ENCODE data around the gene HOXC5. TPM values are rescaled to one million over a fixed set of nuclear protein-coding genes. Genes with fewer than 3 reads are reported as not detected.

Gene HOXC5
- total and polyA plus RNA-seq, 2 donors (not counting 1 experiment from before 2014, with no cell fraction given): not detected

DNA sequence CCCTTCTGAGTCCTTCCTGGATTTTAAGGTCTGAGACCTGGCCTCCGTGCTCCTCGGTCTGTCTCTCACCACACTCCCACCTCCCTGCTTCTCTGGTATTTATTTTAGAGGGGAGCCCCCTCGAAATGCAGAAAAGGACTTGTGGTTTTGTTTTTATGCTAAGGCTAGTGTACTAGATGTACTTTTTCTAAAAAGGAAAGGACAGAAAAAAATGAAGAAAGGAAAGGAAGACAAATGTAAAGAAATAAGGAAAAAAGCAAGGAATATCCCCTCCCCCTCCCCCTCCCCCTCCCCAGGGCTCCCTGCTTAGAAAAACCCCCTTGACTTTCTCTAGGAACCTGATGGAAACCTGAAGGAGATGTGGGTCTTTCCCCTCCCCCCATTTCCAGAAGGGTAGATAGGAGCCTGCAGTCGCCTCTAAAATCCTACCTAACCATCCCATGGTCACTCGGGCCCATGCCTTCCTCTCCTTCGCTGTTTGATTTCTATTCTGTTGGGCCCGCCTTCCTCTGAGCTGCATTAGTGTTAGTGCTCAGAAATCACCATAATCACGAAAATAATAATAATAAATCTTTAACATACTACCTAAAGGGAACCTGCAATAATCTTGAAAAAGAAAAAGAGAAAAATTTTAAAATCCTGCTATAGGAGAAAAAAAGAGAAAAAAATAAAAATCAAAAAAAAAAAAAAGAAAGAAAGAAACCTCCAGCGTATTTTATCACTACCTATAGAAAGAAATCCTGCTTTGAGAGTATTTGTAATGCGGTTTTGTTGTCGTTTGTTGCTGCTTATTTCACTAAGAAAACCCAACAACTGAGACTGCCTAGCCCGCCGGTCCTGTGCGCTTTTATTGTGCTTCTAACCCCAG is 21.0 kb upstream of the HOXC5 start:
- WGBS (ENCODE audit: insufficient coverage): 60% methylated on average over 1 of the region's 14 CpGs
- H2AFZ ChIP-seq (ENCODE audit: insufficient read depth, low read depth, low read length, poor library complexity, severe bottlenecking): no peak overlapping the region
- no peak overlapping the region for H3K4me2 ChIP-seq (replicated peaks; ENCODE audit: low read depth, low read length, poor library complexity, severe bottlenecking)
- H3K36me3 ChIP-seq (replicated peaks in 1 of 2; ENCODE audit: control extremely low read depth in 1 of 2, control insufficient read depth in 1 of 2, extremely low read depth in 1 of 2, insufficient read depth in 2 of 2, low read length in 1 of 2): no peaks in the 10 kb centered on the region
- no peak for DNase-seq
- ATAC-seq (ENCODE audit: low read depth): no peak
- Mint-ChIP-seq H3K9me3 (ENCODE audit: insufficient read depth) (no peaks in the 10 kb centered on the region), H3K27me3 (peaks cover 72% of the 10 kb centered on the region), H3K4me3 (no peak overlapping the region), H3K27ac (no peak overlapping the region), H3K4me1 (peaks cover 26% of the 10 kb centered on the region)
- ChIA-PET CTCF (interaction anchor here (0.7 to 2.4 kb wide), 7 partner anchors 21 to 416 kb away, joined by 3 to 10 read pairs (median 3); partner anchors contain the start of gene HOXC5), POLR2A (no interaction called here)
- H3K4me1 ChIP-seq (ENCODE audit: control insufficient read depth in 2 of 2, insufficient read depth in 2 of 2, low read length in 2 of 2): peaks cover 20 to 51% of the 10 kb centered on the region in 2 donors
- peaks cover 0 to 91% (median 82%) of the 10 kb centered on the region in 4 experiments for H3K27me3 ChIP-seq (replicated peaks in 1 of 4; ENCODE audit: control extremely low read depth in 1 of 4, control insufficient read depth in 3 of 4, insufficient read depth in 4 of 4, low read length in 3 of 4)
- no peak overlapping the region for H3K4me3 ChIP-seq (ENCODE audit: control extremely low read depth in 1 of 5, extremely low read depth in 1 of 5, insufficient read depth in 1 of 5, low read depth in 2 of 5, low read length in 4 of 5)
- no peak overlapping the region for H3K27ac ChIP-seq (ENCODE audit: low read length in 2 of 2)
- no peaks in the 10 kb centered on the region for H3K79me2 ChIP-seq (ENCODE audit: control insufficient read depth, insufficient read depth, low read length)
- peaks cover 0 to 35% (median 6%) of the 10 kb centered on the region in 3 donors for H3K9me3 ChIP-seq (ENCODE audit: control extremely low read depth in 1 of 3, control insufficient read depth in 2 of 3, insufficient read depth in 1 of 3, low read length in 2 of 3)
- TF ChIP-seq EZH2 (IDR thresholded peaks at IDR 0.05; ENCODE audit: borderline replicate concordance, insufficient read depth, low read depth, low read length, poor library complexity, severe bottlenecking) (no peak), CTCF (IDR thresholded peaks at IDR 0.05) (no peak)
- H3K9ac ChIP-seq (ENCODE audit: low read length): no peak overlapping the region
- intact Hi-C loops (cut with micrococcal nuclease): loop anchor here (5.0 kb wide), 2 partner anchors 35 to 60 kb away; partner anchors contain the start of gene HOXC12
- no peaks in the 10 kb centered on the region for H4K20me1 ChIP-seq (ENCODE audit: control insufficient read depth, insufficient read depth, low read length, poor library complexity, severe bottlenecking)
